NCI-H345 treated with DMSO at 0.1 percent for 48 hours (cell line): ENCODE measurements around the gene ANO4.
A peak's percentile ranks its signal among the peaks of the same experiment; 100 is the strongest.

Source experiments
- DNase-seq: peaks from one replicate; lab custom pipeline; 2025; ENCODE audit not compliant: unreplicated experiment; lab: John Stamatoyannopoulos, UW

The ANO4 gene

DNA sequence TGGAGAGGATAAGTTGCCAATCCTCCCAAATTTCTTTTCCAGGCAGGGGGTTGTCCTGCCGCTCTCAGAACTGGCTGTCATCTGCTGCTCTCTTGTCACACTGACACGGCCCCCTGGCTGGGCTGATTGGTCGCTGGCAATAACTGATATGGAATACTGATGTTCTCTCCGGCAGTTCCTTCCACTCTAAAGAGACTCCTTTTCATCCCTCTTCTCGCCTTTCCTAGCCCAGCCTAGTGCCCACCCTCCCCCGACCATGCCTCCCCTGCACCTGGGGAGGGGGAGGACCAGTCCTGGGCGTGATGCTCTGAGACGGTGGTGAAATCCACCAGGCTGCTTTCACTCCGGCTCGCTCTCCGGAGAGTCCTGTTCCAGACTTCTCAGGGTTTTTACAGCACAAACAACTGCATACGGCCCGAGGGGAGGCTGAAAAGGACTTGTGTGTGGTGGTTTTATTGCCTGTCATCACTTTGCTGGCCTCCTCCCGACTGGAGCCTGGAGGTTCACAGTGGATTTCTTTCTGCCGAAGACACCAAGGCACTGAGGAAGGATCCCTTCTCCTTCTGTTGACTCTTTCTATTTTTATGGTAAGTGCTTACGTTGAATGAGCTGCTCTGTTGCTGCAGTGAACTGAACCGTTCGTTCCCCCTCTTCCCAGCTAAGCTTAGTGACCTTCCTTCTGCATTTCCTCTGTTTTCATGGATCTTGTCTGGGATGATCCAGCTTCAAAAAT is at the start of gene ANO4:
Gene ANO4 (plus strand): TSS at position 336 of the 733 bp plus-strand sequence. CDS start 107,010 bp downstream, outside the sequence.
- peak; percentile 32 for DNase-seq

DNA sequence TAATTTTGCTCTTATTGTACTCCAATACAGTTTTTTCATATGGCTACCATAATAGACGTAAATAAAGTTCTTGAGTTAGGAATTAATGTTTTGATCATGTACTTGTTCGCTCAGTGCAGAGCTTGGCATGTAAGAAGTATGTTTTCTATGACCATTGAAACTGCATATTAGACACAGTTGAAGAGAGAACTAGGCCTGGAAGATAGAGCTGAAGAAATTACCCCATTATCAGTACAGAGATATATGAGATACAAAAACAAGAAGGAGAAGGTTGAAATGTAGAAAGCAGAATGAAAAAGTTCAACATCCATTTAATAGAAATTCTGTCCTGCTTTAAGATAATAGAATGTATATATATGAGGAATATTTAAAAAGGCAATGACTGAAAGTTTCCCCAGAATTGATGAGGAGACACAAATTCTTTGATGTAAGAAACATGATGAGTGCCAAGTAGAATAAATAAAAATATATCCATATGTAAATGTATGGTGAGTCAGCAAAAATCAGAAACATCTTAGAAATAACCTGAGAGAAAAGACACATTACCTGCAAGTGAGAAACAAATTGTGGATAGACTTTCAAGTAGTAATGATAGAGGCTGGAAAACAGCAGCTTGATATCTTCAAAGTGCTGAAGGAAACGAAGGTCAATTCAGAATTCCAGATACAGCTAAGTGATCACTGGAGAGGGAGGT is 49.1 kb upstream of the ANO4 start:
- DNase-seq, result no peak

DNA sequence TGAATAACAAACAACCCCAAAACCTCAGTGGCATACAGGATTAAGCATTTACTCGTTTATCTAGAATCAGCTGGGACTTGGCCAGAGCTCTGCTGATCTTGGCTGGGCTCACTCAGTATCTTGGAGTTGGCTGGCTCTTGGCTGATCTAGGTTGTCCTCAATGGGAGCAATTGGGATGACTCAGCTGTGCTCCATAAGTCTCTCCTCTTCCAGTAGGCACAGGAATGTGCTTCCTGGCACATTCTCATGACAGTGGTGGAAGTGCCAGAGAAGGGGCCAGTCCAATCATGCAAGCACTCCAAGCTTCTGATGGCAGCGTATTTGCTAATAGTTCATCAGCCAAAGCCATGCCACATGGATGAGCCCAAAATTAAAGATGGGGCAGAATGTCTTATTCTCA is 41.7 kb upstream of the ANO4 start:
- no peak for DNase-seq

DNA sequence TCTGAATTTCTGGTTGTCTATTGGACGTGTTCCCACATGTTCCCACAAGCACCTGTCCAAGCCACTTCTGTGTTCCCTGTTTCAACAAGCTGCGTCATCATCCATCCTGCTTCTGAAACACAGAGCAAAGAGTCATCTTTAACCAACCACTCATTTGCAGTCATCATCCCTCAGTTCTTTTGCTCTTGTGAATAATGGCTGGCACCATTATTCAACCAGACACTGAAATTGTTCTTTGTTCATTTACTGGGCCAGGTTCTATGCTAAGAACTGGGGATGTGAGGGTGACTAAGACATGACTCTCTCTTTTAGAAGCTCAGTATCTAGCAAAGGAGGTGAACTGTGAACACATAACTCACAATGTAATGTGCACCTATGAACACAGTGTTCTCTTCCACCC is 40.7 kb upstream of the ANO4 start:
- peak; percentile 39 for DNase-seq

DNA sequence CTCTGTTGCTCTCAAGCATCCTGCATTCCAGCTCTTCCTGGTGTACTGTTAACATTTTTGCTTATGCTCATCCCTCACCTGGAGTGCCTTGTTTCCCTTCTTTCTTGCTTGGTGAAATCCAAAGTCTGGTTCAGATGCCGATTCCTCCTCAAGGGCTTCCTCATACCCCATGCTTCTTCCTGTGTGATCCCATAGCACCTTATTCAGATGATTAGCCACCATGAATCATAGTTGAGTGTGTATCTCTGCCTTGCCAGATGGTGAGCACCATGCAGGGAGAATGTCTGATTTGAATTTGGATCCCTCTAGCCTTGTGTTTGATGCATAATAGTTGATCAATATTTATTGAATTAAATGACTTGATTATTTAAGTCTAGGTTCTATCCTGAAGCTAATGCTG is 39.4 kb upstream of the ANO4 start:
- no peak for DNase-seq

DNA sequence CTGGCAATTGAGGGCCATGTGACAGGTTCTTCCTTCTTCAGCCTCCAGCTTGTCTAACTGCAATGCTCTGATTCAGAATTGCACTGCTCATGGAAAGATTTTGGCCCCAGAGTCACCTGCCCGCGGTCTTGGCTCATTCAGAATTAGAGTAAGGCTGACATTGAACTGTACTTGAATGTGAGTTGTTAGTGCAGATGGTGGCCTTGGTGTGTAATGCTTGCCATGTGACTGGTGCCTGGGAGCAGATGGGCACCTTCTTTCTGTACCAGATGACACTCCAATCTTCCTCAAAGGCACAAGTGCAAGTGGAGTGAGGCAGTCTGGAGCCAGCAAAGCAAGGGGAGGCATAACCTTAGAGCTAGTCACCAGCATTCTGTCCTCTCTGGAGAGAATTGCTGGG is 36.5 kb upstream of the ANO4 start:
- DNase-seq, result no peak

DNA sequence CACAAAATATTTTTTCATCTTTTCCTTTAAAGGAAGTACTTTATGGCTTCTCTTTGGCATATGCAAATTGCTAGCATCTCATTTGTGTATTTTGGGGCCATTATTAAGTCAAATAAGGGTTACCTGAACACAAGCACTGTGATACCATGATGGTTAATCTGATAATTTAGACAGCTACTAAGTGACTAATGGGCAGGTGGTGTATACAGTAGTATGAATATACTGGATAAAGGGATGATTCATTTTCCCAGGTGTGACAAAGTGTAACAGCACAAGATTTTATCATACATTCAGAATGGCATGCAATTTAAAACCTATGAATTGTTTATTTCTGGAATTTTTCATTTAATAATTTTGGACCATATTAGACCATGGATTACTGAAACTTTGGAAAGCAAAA is 27.2 kb upstream of the ANO4 start:
- DNase-seq, result no peak

DNA sequence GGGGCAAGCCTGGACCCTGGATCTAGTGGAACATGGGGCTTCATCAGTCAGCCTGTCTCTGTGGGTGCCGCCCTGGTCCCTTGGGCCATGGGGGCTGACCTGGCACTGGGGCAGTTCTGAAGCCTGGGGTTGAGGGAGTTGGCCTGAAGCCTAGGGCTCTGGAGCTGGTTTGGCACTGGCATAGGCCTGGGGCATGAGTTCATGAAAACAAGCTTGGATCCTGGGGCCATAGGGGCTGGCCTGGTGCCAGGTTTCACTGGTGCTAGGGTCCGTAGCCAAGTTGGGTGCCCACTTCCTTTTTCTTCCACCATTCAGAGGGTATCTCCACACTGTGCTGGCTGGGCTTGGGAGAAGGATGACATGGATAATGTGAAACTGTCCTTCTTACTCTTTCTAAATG is 26.6 kb upstream of the ANO4 start:
- DNase-seq, result no peak

DNA sequence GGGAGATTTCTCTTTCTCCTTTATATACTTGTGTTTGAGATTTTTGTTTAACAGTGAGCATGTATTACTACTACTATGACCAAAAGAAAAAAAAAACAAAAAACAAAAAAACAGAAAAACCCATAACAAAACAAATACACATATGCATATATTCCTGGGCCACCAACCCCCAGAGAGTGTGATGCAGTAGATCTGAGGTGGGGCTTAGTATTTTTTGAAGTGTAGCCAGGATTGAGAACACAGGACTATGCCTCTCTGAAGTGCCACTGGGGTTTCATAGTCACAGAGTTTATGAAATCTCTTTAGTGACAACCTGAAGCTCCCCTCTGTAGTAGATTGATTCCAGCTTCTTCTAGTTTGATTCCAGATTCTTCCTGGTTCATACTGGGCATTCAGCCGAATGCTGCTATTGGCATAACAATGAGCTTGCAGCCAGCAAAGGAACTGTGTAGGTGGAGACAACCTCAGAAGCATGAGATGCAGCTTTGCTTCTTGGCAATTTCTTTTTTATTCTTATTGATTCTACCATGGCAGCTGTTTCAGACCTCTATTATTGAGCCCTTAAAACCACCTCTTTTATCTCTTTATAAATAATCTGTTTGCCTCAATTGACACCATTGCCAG is 15.5 kb upstream of the ANO4 start:
- no peak for DNase-seq

DNA sequence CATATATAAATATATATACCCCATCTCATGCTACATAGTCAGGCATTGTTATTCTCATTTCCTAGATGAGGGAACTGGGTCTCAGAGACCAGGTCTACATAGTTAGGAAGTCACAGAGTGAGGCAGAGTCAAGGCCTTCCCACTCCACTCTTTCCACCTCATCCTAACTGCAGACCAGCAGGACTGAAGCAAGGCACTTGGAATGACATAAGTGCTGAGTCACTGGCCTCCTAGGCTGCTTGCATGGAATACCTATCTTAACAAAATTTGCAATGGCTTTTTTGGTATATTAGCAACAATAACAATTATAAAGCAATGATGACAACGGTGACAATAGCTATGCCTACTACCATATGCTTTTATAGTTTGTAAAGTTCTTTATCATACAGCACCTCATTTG is 5.4 kb upstream of the ANO4 start:
- no peak for DNase-seq

DNA sequence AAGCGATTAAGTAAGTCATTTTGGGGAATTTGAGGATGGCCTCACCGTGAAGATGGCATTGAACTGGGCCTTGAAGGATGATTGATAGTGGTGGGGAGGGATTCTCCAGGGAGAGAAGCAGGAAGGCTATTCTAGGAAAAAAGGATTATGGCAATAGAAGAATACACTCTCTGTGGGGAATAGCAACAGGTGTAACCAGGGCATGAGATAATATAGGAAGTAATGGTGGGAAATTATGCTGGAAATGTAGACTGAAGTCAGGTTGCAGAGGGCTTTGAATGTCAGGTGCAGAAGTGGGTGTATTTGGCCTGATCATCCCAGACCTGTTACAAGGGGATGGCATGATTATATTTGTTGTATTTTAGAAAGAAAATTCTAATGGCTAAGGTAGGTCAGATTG is 4.6 kb upstream of the ANO4 start:
- no peak for DNase-seq

DNA sequence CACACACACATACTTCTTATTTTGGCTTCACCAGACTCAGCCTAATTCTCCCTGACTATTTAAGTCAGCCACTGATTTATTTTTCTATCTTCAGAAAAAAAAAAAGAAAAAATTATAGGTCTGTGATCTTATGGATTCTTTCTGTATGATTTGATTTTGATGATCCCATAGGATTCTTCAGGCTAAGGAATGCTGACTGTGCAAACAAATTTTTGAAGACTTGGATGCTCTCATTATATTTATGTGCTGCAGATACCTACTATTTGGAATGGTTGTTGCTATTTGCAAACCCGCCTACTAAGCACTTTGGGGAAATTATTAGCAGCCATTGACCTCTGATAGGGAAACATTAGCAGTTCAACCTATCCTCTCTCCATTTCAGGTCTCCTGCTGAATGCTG is 4.0 kb upstream of the ANO4 start:
- DNase-seq, result no peak

DNA sequence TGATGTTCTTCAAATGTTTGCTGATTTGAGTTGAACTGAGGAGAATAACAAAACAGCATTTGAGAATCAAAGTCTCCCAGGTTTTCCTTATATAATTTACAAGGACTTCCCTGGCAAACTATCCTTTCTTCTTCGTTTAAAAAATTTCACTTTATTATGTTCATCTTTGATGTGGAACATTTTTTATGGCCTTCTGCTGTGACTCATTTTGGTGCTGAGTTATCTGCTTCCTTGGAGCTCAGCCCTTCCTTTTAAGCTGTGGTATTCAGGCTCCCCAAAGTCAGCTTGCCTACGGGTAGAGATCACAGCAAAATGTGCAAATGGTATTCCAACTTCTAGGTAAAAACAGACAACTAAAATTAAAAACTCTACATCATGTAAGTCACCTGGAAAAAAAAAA is 1.4 kb upstream of the ANO4 start:
- DNase-seq, result no peak

DNA sequence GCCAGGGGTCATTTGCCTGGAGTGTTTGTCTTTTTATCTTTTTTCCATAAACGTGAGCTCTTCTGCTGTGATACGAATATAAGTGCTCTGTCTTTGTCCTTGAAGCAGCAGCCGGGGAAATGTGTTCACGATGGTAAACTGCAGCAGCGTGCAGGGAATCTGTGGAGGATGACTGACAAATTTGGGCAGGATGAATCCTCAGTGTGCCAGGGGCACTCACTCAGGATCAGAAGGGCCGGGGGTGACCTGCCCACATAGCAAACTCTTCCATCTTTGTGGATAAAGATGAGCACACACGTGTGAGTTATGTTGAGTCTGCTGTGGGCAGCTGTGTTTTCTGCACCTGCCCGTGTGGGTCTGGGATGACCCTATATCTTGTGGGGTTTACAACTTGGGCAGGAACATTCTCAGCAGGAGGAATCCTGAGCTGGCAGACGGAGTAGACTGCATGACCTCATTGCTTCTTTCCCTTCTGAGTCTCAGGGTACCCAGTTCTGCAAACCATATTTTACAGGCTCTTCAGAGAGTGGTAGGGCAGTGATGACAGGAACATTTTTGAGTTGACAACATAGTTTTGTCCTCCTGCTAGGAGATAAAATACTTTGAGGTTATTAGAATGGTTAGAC is 711 bp downstream of the ANO4 start:
- no peak for DNase-seq

DNA sequence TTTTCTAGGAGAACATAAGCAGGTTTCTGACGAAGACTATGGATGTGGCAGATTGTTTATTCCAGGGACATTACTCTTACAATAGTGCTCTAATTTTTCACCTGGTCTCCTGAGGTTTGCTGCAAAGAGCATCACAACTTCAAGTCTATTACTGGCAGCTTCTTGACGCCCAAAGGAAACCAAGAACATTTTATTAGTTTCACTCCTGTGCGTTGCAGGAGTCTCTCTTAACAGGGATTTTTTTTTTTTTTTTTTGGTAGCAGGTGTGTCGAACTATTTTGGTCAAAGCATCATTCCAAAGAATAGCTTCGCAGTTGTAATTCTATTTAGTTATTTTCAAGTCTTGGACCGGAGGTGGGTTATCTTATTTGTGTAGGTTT is 1.2 kb downstream of the ANO4 start:
- no peak for DNase-seq

DNA sequence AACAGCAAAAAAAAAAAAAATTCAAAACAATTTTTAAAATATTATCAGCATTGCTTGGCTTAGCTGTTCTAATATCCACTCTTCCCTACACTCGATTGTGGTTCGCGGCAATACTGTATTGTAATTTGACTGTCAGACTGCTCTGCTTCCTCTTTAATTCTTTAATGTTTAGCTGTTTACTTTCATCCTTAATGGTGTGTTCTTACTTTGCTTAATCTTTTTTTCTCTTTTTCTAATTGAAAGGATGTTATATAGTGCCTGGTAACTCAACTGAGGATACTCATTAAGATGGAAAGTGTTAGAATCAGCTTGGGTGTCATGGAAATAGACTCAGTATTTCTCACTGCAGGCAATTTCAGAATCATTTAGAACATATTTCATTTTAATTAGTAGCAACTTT is 2.0 kb downstream of the ANO4 start:
- DNase-seq, result no peak

DNA sequence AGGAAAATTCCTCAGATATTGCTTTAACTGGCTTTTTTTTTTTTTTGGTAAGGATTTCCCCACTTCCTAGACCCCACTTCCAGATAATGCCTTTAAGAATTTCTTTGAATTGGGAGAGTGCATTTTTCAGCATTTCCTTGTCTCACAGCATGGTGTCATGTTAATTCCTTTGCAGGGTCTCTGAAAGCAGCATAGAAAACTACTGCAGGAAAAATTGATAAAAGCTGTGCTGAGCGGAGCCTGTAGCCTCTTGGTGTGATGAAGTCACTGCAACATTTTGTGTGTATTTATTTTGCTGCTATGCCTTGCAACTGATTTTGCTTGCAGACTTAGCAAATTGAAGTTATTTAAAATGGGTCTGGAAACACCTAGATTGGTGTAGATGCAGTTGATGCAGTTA is 2.7 kb downstream of the ANO4 start:
- DNase-seq, result no peak

DNA sequence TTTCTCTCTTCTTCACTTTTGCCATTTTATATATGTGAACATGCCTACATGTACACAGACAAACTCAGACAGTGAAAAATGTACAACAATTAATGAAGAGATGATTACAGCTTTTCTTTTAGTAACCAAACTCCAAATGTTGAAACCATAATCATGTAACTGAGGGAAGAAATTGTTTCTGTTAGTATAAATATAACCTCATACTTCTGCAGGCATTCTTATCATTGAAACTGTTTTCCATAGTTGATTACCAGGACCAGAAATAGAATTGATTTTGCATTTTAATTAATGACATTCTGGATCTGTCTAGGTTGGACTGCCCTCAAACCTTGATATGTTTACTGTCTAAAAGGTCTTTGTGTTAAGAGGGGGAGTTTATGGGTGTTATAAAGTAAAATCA is 3.2 kb downstream of the ANO4 start:
- DNase-seq, result no peak

DNA sequence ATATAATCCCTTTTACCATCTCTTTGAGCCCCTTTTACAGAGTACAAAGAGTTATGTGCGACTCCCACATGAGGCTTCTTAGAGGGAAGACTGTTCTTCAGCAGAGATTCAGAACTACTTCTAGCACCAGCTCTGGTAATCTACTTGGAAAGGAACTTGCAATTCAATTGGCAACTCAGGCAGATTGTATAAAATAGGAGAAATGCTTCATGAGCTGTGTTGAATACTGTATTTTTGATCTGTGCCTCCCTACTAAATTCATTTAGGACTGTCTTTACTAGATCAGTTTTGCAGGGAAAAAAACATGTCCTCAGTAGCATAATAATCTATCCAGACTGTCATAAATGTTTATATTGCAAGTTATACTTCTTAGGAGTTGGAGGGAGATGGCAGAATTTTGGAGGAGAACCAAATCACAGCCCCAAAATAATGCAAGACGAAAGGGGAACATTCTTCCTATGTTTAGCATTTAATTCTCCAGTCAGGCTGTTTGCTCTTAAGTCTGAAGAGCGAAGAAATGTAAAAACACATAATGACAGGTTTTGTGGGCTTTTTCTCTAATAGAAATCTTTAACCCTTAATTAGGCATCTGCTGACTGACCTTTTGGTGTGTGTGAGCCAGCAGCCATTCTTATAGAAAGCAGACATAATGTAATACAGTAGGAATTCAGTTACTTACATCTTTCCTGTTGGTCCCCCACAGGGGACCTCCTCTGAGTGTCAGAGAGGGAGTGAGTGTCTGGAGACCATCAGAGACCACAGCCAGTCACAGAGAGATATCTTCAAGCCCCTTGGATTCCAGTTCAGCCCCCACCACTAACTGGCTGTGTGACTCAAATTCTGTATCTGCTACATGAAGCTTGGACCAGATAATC is 3.9 kb downstream of the ANO4 start:
- no peak for DNase-seq

DNA sequence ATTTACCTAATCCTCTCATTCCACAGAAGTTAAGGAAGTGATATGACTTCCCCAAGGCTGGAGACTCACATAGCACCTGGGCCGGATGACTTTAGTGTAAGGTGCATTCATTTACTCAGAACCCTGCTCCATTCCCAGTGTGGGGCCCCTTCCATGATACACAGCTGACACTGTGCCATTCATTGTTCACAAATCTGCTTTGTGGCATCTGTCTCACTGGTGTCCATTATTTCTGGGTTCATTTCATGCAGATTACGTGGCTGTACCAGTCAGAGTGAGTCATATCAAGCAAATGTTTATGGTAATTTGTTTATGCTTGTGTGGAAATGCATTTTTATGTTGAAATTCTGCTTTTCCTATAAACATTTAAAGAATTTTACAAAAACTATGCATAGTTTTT is 5.2 kb downstream of the ANO4 start:
- DNase-seq, result no peak

DNA sequence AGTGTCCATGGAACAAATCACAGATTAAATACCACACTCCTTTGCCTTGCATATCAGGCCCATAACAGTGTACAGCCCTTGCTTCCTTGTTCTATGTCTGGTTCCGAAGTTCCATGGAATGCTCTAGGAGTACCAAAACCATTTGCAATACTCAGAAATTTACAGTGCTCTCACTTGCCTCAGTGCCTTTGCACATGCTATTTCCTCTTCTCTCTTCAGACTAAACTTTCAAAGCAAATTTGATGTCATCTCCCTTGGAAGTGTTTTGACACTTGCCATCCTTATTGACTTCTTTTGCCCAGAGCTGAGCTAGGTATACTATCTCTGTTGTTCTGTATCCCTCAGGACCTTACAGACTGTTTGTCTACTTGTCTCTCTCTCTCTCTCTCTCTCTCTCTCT is 6.1 kb downstream of the ANO4 start:
- DNase-seq, result no peak
